Vagina (tissue), 2 donors: ENCODE measurements around the gene DPEP3.

Source experiments
- POLR2A ChIP-seq, 2 donors: fragments of 450-650 bp; IDR thresholded peaks; one replicate each; pipeline ENCODE4 v1.6.1; 2017; ENCODE audit warnings: antibody characterized with exemption in 2 of 2, mild to moderate bottlenecking in 2 of 2, moderate library complexity in 2 of 2
- POLR2AphosphoS5 ChIP-seq, 2 donors: sonication (generic); formaldehyde crosslinking; IDR thresholded peaks; one replicate each; pipeline ENCODE4 v1.9.0; 2017; ENCODE audit warnings: antibody characterized with exemption in 2 of 2, mild to moderate bottlenecking in 2 of 2, low read depth in 1 of 2; ENCODE audit not compliant: insufficient read depth in 1 of 2

GRCh38 chr16:67951485-67951884 lies 28.8 kb downstream of the DPEP3 start:
- TF ChIP-seq POLR2A (IDR thresholded peaks at IDR 0.05) (no peak), POLR2AphosphoS5 (IDR thresholded peaks at IDR 0.05; ENCODE audit: insufficient read depth in 1 of 2, low read depth in 1 of 2) (no peak)
